Left forelimb (tissue), 1 donor: ENCODE data around the gene HOMEZ.
A peak's percentile ranks its signal among the peaks of the same experiment; 100 is the strongest.
"Not testable (repeated sequence)": the region's sequence is repeated elsewhere in the genome, so short reads cannot be mapped to it uniquely, and the experiment has no call there.

Source experiments
- DNase-seq: peaks from one replicate; pipeline ENCODE4 v3.0.0-alpha.2; 2018; ENCODE audit warnings: low spot score

The HOMEZ gene, protein sequence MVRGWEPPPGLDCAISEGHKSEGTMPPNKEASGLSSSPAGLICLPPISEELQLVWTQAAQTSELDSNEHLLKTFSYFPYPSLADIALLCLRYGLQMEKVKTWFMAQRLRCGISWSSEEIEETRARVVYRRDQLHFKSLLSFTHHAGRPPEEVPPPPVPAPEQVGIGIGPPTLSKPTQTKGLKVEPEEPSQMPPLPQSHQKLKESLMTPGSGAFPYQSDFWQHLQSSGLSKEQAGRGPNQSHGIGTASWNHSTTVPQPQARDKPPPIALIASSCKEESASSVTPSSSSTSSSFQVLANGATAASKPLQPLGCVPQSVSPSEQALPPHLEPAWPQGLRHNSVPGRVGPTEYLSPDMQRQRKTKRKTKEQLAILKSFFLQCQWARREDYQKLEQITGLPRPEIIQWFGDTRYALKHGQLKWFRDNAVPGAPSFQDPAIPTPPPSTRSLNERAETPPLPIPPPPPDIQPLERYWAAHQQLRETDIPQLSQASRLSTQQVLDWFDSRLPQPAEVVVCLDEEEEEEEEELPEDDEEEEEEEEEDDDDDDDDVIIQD

DNA sequence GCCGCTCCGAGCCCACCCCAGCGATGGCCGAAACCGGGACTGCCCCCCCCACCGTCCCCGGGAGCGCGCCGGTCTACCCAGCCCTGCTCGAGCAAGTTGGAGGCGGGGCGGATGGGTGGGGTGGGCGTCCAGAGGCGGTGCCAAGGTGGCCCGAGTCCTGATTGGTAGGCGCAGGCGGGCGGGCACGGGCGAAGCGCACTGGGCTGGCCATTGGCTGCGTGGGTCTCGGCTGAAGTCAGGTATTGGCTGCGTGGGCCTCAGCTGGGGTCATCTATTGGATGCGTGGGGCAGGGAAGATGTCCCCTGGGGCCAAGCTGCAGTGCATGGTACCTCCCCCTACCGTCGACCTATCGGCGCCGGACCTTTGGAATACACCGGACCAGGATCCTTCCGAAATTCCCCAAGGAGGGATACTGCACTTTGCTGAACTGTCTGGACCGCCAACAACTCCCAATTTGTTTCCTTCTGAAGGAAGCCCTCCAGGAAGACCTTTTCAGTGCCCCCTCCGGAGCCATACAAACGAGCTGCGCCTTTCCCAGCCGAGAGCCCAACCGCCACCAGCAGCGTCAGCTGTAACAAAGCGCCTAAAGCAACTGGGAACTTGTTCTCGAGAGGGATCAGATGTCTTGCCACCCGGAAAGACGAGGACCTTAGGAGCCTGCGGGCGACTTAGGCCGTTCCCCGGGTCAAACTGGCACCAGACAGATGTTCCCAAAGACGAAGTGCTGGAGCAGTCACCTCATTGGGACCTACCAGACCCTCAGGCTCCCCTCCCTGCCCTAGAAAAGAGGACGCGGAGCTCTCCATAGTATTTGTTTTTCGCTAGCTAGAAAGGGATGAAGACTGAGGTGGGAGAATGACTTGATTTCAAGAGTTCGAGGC lies at the start of gene HOMEZ:
HOMEZ (minus strand) TSS at position 113 of the 882 bp plus-strand sequence. CDS start 180 bp downstream, outside the sequence.
- DNase-seq, result peak; percentile 99

DNA sequence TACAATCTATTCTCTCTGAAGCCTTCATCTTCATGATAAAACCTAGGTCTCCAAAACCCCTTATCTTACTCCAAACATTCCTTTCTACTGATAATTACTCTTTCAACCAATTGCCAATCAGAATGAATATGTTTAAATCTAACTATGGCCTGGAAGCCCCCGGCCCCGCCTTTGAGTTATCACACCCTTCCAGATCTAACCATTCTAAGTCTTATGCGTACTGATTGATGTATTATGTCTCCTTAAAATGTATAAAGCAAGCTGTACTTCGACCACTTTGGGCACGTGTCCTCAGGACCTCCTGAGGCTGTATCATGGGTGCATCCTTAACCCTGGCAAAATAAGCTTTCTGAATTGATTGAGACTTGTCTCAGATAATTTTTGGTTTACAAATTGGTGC lies 49.7 kb upstream of the HOMEZ start:
- DNase-seq, result no peak

DNA sequence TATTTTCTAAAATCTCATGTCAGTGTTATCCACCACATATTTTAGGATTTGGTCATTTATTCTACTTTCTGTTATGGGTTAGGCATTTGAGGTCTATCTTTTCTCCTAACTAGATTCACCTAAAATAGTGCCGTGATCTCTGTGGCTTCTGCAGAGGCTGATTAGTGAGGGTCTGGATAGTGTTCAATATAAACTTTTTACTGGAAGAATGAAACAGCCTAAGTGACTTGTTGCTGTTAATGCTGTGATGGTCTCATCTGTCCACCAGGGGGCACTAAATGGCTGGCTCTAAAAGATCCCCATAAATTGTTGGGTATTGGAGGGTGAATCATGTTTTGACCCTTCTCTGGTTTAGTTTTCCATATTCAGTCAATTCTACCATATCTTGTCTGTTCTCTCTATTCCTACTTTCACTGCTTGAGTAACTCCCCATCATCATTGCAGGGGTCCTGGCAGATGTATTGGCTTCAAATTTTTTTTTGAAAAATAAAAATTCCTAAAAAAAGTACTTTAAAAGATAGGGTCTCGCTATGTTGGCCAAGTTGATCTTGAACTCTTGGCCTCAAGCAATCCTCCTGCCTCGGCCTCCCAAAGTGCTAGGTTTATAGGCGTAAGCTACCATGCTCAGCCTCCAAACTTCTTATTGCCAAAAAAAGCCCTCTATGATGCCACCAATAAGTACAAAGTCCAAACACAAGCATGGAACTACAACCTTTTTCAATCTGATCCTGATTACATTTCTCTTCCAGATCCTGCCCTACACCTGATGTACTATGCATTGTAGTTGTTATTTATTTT lies 42.2 kb upstream of the HOMEZ start:
- DNase-seq, result no peak

DNA sequence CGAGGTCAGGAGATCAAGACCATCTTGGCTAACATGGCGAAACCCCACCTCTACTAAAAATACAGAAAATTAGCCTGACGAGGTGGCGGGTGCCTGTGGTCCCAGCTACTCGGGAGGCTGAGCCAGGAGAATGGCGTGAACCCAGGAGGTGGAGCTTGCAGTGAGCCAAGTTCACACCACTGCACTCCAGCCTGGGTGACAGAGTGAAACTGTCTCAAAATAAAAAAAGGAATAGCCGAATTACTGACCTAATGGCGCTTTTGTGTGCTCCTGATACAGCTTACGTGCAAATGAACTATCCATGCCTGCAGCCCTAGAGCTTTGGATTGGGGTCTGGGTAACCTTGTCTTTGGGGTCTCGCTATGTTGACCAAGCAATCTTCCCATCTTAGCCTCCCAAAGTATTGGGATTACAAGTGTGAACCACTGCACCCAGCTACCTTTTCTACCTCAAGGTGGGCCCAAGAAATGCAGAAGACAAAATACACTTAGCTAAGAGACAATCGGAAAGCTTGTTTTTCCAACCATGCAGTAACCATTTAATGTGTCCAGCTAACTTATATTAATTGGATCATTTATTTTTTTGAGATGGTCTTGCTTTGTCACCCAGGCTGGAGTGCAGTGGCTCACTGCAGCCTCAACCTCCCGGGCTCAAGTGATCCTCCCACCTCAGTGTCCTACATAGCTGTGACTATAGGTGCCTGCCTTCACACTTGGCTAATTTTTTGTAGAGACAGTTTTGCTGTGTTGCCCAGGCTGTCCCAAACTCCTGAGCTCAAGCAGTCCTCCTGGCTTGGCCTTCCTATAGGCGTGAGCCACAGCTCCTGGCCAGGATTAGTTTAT lies 40.8 kb upstream of the HOMEZ start:
- DNase-seq, result no peak

DNA sequence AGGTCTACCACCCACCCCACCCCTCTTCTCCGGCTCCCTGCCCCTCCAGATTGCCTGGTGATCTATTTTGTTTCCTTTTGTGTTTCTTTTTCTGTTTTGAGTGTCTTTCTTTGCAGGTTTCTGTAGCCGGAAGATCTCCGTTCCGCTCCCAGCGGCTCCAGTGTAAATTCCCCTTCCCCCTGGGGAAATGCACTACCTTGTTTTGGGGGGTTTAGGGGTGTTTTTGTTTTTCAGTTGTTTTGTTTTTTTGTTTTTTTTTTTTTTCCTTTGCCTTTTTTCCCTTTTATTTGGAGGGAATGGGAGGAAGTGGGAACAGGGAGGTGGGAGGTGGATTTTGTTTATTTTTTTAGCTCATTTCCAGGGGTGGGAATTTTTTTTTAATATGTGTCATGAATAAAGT lies 39.8 kb upstream of the HOMEZ start:
- not testable (repeated sequence) for DNase-seq

DNA sequence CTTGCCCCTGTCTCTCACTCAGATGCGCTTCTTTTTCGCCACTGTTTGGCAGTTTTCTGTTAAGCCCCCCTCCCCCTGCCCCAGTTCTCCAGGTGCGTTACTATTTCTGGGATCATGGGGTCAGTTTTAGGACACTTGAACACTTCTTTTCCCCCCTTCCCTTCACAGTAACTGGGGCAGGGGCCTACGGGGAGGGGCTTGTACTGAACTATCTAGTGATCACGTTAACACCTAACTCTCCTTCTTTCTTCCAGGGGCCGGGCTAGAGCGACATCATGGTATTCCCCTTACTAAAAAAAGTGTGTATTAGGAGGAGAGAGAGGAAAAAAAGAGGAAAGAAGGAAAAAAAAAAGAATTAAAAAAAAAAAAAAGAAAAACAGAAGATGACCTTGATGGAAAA lies 39.1 kb upstream of the HOMEZ start:
- no peak for DNase-seq

DNA sequence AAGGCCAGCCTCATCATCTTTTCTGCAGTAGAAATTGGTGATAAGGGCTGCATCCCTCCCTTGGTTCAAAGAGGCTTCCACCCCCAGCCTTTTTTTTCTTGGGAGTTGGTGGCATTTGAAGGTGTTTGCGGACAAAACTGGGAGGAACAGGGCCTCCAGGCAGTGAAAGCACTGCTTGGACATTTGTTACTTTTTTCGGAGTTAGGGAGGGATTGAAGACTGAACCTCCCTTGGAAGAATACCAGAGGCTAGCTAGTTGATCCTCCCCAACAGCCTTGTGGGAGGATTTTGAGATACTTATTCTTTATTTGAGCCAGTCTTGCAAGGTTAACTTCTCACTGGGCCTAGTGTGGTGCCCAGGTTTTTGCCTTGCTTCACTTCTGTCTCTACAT lies 38.5 kb upstream of the HOMEZ start:
- DNase-seq, result no peak

DNA sequence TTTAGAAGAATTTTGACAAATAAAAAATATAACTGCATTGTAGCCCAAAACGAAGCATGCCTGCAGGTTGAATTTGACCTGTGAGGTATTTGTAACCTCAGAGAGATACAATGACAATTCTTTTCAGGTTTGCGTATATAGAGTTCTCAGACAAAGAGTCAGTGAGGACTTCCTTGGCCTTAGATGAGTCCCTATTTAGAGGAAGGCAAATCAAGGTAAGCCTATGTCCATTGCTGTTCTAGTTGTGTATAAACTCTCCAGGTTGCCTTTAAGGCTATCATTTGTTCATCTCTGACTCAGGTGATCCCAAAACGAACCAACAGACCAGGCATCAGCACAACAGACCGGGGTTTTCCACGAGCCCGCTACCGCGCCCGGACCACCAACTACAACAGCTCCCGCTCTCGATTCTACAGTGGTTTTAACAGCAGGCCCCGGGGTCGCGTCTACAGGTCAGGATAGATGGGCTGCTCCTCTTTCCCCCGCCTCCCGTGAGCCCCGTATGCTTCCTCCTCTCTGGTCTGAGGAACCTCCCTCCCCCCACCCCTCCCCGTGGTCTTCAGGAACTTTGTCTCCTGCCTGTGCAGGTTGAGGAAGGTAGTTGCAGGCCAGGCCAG lies 38.0 kb upstream of the HOMEZ start:
- DNase-seq, result no peak

DNA sequence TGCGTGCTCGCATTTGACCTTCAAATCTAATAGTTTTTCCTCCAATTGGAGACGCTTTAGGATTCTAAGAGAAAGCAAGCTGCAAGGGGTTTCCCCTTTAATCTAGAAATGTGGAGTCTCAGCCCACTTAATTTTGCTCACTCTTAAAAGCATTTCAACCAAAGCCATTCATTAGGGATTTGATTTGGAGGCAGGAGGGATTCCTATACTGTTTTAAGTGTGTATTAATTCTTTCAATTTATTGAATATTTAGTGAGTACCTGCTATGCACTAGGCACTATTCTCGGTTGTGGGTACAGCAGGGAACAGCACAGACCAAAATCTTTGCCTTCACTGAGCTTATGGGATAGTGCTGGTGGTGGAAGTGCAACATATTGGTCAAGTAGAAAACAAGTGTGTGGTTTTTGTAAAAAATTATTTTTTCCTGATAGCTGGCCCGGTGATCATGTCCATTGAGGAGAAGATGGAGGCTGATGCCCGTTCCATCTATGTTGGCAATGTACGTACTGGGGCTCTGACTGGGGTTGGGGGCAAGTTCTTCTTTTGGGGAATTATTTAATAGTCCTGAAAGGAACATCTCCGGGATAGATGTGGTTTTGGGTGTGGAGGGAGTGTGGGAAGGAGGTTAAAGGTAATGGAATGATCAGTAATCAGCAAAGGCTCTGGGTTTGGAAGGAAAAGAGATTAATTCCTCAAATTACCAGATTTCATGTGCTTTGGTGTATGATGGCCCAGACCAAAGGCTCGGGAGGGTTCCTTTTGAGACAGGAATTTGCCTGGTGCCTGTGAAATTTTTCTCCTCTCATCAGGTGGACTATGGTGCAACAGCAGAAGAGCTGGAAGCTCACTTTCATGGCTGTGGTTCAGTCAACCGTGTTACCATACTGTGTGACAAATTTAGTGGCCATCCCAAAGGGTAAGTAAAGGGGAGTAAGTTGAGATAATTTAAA lies 36.9 kb upstream of the HOMEZ start:
- no peak for DNase-seq

DNA sequence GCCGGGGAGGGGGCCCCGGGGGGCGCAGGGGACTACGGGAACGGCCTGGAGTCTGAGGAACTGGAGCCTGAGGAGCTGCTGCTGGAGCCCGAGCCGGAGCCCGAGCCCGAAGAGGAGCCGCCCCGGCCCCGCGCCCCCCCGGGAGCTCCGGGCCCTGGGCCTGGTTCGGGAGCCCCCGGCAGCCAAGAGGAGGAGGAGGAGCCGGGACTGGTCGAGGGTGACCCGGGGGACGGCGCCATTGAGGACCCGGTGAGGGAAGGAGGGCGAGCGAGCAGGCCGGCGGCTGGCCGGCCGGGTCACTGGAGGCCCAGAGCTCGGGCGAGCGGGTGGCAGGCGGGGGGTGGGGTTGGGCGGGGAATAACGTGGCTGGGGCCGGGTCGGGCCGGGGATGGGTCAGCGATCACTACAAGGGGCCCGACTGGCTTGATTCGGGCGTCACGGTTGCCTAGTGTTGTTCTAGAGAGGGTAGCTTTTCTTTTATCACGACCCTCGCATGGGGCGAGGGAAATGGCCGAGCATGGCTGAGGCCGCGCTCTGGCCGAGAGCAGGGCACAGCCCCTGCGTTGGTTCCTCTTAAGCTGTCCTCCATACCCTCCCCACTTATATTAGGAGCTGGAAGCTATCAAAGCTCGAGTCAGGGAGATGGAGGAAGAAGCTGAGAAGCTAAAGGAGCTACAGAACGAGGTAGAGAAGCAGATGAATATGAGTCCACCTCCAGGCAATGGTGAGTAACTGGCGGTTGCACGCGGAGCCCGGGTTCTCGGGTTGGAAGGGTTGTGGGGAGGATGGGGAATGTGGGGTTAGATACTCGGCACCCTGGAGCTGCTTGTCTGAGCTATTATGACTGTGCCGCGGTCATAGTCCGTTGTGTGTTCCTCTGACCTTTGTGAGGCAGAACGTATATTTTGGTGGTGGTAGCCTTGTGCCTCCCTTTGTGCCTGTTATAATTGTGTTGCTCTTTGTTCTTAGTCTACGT lies 35.9 kb upstream of the HOMEZ start:
- DNase-seq, result peak; percentile 80

DNA sequence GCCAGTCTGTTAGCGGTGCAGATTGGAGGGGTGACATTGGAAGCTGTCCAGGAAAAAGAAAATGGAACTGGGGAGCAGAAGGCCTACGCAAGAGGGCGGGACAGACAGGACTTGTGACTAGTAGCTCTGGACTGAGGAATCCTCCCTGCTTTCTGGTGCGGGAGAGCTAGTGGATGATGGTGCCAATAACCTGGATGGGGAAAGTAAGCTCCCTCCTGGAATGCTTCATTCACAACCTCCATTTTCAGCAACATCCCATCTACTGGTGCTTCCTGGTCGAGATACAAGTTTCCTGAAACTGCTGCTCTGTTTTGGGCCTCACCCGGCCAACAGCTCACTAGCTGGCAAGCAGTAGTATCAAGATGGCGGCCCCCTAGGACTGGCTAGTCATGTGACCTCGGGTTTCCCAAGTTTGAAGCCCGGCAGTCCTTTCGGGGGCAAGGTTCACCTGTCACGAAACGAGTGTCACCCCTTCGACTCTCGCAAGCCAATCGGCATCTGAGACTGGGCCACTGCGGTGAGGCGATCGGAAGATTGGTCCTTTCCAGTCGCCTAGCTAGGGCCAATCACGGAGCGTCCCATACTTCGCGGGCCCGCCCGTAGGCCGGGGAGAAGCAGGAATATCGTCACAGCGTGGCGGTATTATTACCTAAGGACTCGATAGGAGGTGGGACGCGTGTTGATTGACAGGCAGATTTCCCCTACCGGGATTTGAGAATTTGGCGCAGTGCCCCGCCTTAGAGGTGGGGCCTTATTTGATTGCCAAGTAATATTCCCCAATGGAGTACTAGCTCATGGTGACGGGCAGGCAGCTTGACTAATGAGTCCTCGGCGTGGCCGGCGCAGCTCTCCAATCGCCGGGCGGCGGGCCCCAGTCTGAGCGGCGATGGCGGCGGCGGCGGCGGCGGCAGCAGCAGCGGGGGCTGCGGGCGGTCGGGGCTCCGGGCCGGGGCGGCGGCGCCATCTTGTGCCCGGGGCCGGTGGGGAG lies 34.9 kb upstream of the HOMEZ start, which contains the start of gene PABPN1:
PABPN1 (plus strand) TSS at position 874 of the 988 bp plus-strand sequence; CDS start at position 887, 13 bp downstream.
- DNase-seq, result peak; percentile 99

DNA sequence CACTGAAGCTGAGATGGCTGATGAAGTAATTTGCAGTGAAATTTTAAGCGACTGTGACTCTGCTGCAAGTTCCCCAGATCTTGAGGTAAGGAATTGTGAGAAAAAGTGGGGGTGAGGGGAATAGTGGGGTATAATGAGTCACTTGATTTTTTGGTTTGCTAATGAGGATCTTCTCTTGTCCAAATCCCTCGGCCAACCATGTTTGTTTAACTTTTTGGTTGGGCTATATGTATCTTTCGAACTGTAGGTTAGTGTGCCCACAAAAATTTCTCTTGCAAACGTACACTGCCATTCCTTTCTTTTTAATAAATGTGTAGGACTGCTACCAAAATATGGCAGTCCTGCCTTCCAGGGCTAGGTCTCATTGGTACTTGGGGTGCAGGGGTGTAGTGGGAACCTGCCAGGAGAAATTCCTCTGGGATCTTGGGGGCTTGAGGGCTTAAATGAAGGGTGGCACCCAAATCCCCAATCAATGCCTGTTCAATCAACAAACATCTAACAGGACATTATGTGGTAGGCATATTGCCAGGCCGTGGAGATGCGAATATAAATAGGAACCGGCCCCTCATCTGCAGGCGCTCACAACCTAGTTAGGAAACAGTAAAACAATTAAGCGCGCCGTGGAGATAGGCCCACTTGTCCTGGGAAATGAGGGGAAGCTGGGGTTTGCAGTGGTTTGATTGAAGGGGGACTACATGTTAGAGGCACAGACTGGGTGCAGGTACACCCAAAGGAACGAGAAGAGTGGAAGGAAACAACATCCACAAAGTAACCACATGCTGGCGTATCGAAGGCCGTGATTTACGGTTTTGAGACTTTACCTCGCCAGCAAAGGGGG lies 34.0 kb upstream of the HOMEZ start:
- no peak for DNase-seq

DNA sequence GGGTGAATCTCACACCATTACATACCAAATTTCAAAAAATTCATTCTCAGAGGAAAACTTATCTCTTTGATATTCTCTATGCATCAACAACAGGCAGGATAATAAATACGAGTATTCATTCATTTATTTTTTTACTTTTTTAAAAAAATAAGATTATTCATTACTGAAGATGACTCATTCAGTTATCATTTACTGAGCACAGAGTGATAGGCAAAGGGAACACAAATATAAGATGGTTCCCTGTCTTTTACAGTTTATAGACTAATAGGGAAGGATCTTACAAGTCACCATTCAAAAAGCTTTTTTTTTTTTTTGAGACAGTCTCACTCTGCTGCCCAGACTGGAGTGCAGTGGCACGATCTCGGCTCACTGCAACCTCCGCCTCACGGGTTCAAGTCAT lies 30.4 kb upstream of the HOMEZ start:
- no peak for DNase-seq

DNA sequence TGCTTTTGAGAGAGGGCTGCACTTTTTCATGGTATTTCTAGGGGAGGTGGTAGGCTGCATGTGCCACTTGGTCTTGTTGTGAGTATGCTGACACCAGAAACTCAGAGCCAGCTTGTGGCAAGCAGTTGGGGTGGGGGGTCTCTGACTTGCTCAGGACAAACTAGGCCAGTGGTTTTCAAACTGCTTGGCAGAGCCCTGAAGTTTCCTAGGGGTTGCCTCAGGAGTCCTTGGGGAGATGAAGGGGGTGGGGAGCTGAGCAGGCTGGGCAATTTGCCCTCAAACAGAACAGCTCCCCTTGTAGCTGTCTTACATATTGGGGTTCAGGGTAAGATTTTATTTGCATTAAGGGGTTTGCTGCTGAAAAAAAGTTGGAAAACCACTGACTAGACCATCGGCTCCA lies 24.6 kb upstream of the HOMEZ start:
- DNase-seq, result peak; percentile 44

DNA sequence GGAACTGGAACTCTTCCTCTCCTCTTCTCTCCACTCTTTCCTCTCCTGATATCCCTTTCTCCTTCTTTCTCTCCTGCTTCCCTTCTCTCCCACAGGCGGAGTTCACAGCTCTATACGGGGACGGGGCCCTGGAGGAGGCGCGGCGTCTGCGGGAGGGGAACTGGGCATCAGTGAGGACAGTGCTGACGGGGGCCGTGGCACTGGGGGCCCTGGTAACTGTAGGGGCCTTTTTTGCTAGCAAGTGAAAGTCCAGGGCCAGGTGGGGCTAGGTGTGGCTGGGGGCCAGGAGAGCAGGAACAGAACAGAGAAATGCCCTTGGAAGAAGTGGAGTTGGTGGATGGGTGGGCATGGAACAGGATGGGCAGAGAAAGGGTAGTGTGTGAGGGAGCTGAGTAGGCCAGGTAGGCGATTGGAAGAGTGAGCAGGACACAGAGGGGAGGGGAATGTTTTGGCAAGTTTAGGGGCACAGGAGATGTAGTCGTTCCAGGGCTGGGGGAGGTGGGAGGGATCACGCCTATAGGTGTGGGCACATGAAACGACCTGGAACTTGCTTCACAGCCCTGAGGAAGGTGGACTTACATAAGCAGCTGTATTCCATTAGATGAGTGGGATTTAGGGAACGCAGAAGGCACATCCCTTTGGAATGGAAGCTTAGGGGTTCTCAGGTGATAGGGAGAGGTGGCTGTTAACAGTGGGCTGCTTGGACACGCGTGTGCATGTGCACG lies 23.0 kb upstream of the HOMEZ start:
- DNase-seq, result peak; percentile 49
